GM18508 (cell line): Measurements from ENCODE around the gene GOLT1B.

Experiments used
- ATAC-seq: cut with Tn5 transposase; IDR thresholded peaks from one replicate; pipeline ENCODE4 v1.9.1; 2021; ENCODE audit warnings: moderate number of reproducible peaks; ENCODE audit not compliant: insufficient read depth, unreplicated experiment

The GOLT1B gene

DNA sequence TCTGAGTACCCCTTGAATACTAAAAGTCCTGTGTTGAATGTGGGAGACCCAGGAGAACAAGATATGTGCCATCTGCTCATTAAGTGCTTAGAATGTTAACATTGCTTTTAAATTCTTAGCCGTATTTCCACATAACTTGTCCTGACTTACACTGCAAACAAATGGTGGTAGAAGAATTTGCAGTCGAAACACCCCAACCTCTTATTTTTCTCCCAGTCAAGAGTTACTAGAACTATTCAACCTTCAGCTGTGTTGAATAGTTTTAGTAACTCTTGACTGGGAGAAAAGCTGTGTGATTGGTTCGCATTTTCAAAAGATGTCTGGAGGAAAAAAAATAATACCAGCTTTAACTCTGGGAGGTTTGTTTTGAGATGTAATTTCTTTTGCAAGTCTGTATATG lies 16.9 kb downstream of the GOLT1B start:
- ATAC-seq: no peak

DNA sequence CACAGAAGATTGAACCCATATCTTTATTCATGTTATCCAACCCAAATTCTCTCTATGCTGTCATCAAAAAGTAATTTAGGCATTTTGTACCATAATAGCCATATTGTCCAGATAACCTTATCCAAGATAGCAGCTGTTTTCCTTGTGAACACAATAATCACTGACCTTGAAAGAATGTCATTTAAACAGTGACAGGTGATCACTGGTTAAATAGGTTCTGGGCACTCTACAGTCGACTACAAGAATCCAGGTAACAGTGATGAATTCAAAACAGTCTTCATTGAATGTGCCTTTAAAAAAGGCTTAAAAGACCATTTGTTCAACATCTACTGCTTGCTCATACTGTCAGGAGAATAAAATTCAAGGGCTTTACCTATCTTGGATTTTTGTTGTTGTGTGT lies 20.0 kb downstream of the GOLT1B start:
- ATAC-seq: no peak

DNA sequence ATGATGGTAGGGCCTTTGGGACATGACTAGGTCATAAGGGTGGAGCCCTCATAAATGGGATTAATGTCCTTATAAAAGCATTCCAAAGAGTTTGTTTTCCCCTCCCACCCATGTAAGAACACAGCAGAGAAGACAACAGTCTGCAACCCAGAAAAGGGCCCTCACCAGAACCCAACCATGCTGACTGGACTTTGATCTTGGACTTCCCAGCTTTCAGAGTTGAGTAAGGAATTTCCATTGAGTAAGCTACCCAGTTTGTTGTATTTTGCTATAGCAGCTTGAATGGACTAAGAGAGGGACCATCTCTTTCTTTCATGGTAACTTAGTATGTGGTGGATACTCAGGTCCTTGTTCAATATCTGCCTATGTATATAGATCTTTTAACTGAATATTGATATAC lies 21.6 kb downstream of the GOLT1B start:
- ATAC-seq: no peak

DNA sequence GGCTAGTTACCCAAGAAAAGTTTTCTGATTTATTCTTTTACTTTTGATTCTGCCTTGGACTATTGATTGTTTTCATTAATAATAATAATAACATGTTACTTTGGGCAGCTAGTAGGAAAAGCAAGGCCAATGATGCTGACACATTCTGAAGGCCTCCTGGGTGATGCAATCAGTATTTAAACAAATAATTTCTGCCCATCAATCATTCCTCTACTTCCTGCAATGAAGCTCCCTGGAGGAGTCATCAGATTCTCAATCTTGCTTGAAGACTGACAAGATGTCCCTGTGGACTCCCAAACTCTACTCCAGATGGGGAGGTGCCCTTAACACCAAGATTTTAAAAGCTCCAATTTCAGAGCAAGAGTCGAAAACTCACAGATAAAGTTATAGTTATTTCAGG lies 24.5 kb downstream of the GOLT1B start, which contains the start of gene SPX:
TSS of gene SPX (plus strand) at position 244 of the 400 bp plus-strand sequence. CDS start 177 bp downstream, outside the sequence.
- ATAC-seq: no peak

DNA sequence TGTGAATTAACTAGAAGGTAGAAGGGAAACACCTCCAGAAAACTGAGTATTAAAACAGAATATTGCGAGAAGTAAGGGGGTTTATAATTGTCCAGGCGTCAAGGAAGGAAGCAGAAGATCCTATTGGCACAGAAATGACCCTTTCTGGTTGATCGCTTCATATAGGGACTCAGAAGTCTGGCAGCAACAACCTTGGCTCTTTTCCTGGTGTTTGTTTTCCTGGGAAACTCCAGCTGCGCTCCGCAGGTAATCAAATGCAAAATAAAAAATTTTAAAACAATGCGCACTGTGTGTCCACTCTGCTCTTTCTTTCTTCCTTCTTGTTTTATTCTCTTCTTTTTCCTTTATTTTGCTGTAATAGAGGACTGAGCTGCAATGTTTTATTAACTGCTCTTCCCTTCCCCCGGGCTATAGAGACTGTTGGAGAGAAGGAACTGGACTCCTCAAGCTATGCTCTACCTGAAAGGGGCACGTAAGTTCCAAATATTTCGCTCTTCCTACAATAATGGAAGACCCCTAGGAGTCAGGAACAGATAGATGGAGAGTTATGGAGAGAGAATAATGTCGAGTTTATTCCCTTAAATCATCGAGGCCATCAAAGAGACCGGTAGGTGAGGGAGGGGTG lies 25.2 kb downstream of the GOLT1B start:
- no peak for ATAC-seq

DNA sequence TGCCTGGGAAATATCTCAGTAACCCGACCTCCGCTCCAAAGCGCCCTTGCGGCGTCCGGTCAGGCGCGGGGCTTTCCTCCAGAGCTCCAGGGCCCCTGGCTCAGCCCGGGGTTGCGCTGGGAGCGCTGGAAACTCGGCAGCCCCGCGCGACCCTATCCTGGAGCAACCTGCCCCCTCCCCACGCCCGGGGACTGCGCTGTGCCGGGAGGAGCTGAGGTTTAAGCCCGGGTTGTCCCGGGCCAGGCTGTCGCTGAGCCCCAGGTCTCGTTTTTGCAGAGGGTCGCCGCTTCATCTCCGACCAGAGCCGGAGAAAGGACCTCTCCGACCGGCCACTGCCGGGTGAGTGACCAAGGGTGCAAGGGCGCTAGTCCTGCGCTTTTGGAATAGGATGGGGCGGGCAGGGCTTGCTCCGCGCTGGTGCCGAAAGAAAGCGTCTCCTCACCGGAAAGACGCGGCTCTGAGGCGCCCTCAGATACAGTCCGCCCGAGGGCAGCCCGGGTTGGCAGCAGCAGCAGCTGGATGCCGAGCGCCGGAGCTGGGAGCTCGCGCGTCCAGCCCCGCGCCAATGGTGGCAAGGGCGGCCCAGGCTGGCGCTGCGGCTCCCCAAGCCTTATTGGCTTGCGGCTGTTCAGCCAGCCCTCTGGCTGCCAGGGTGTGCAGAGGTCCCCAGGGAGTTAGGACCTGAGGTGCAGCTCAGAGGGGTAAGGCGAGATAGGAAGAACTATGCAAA lies 26.0 kb downstream of the GOLT1B start:
- peak; percentile 82 for ATAC-seq

DNA sequence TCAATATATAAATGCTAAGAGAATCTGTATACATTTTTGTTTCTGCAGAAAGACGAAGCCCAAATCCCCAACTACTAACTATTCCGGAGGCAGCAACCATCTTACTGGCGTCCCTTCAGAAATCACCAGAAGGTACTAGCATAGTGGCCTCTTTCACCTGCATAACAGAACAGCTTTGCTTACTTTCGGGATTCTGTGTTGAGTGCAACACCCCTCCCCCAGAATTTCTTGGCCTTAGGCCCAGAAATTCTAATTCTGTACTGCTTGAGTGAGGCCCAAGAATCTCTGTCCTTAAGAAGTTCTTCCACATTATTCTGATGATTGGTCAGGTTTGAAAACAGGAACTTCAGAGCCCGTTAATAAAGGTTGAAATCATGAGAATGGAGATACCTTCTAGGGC lies 27.4 kb downstream of the GOLT1B start:
- no peak for ATAC-seq

DNA sequence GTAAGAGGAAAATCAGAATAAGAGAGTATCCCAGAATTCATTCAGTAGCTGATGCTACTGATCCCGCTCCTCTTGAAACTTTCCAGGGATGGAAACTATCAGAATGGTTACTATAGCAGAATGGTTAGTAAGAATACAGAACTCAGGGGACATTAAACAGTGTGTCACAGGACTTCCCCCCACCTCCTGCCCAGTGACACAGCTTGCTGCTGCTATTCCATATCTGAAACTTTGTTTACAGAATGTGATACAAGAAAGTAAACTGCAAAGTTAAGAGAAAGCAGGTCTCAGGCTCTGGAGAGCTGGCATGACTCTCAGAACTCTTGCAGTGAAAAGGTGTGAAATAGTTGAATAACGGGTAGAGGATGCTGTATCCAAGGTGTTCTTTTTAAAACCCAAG lies 27.9 kb downstream of the GOLT1B start:
- ATAC-seq: no peak

DNA sequence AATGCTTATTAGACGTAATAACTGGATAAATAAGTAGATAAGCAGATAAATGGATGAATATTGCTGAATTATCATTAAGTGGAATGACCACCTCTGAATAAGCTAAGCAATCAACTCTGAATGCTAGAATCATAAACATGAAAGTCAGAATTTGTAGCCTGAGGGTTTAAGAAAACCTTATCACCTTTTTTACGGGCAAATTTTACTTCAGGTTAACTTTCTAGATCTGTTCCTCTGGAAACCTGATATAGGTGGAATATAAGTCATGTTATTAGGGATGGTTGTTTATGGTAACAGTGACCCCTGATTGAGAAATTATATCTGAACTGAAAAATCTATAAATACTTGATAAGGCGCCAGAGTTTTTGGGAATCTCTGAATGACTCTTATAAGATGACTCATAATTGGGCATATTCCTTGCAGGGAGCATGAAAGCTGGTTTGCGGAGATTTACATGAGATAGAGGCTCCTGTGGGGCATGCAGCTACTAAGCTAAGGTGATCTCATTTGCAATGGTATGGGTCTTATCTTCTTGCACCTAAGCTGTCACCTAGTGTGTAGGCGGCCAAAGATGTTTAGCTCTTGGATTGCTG lies 36.6 kb downstream of the GOLT1B start:
- no peak for ATAC-seq

DNA sequence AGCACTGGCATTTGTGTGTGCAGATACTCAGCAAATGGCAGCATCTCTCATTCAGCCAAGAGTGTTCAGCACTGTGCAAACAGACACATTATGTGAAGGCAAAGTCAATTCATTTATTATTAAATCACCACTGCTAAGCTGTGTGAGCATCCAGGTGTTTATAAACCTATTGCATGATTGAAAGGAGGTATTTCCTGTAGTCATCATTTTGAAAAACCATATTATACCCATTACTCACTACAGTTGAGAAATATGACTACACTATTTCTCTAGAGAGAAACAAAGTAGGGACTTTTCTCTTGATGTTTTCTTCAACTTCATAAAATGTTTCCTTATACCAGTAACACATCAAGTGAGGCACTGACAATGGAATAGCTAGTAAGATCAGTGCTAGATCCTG lies 38.2 kb downstream of the GOLT1B start:
- no peak for ATAC-seq

DNA sequence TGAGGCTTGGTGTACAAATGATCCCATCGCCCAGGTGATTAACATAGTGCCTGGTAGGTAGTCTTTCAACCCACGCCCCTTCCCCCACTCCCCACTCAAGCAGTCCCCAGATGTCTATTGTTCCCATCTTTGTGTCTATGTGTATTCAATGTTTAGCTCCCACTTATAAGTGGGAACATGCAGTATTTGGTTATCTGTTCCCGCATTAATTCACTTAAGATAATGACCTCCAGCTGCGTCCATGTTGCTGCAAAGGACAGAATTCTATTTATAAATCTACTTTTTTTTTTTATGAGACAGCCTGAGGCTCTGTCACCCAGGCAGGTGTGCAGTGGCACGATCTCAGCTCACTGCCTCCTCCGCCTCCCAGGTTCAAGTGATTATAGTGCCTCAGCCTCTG lies 40.2 kb downstream of the GOLT1B start:
- ATAC-seq: no peak

DNA sequence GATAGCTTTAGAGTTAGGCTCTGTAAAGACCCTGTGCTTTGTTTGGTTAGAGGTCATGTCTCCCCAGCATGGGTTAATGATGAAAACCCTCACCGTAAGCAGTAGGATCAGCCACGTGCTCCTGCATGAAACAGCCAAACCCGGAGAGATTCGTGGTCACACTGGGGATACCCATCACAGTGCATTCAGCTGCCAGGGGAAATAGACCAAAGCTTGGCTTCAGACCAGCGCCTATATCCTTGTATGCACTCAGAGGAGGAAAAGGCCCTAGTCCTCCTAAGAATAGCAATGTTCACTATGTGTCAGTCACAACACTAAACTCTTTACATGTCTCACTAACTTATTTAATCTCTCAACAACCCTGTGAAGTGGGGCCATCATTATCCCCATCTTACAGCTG lies 40.8 kb downstream of the GOLT1B start:
- ATAC-seq: no peak

DNA sequence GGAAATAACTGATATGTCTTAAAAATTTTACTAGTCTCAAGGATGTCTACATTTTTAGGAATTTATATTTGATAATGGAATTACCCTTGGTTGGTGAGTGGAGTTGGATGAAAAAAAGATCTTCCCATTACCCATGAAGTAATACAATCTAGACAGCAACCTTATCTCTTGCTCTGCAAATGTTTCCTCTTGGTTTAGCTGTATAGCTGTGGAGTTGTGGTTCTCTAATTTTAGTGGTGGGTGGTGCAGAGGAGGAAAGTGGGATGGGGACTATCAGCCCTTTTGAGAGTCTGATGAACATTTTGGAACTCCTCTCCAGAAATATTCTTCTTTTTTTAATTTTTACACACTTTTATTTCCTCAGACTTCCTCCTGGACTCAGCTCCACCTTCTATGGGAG lies 41.6 kb downstream of the GOLT1B start:
- ATAC-seq: no peak

DNA sequence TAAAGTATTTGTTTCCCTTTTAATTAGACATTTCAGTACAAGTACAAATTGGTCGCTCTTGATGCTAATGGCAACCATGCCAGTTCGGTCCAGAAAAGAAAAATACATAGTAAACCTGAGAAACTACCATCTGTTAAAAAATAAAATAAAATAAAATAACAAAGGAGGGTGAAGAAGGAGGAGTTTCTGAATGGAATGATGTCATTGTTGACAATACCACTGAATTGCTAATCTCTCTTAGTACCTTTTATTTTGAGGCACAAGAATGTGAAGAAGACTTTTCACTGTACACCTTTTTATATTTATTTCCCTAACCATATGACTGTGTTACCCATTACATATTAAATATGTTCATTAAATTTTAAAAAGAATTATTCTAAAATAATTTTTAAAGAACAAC lies 44.0 kb downstream of the GOLT1B start:
- no peak for ATAC-seq

DNA sequence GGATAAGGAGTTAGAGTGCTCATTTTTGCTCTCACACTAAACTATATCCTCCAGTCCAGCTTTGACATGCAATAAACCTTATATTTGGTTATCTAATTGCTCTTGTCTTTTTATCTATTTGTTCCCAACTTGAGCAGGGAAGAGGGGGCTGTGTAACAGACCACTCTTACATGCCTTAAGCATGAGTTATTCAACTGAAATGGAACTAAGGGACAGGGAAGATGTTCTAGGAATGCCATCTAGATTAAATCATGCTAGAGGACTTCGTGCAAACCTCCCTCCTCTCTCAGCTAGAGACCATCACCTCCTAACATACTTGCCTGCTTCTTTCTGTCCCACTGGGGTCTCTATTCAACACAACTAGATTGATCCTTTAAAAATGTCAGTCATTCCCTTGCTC lies 45.1 kb downstream of the GOLT1B start:
- no peak for ATAC-seq

DNA sequence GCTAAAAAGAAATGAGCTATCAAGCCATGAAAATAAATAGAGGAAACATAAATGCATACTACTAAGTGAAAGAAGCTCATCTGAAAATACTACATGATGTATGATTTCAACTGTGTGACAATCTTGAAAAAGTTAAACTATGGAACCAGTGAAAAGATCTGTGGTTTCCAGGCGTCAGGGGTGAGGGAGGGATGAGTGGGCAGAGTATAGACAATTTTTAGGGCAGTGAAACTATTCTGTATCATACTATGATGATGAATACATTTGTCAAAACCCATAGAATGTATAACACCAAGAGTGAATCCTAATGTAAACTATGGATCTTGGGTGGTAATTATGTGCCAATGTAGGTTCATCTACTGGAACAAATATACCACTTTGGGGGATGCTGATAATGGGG lies 45.8 kb downstream of the GOLT1B start:
- ATAC-seq: no peak

DNA sequence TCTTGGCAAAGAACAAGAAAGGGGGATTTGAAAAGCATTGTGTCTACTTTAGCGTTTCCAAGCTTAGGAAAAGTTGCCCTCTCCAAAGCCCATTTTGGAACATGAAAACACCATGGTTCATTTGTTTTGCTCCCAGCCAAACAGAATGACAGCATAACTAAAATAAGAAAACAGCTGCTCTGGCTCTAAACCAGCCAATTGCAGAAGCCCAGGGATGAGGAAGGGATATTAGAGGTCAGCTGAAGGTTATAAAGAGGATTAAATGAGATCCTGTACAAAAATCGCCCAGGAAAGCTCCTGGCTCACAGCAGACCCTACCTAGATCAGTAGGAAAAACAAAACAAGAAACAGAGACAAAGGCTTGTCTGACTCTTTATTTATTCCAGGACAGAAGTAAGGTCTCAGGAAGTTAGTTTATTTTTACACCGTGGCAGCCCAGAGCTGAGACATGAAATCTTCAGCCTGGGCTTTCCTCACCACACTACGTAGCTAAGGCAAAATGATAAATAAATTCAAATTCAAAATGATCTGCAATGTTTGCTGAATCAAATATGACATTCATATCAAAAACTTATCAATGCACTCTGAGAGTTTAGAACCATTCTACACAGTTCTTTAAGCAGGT lies 50.4 kb downstream of the GOLT1B start:
- no peak for ATAC-seq

DNA sequence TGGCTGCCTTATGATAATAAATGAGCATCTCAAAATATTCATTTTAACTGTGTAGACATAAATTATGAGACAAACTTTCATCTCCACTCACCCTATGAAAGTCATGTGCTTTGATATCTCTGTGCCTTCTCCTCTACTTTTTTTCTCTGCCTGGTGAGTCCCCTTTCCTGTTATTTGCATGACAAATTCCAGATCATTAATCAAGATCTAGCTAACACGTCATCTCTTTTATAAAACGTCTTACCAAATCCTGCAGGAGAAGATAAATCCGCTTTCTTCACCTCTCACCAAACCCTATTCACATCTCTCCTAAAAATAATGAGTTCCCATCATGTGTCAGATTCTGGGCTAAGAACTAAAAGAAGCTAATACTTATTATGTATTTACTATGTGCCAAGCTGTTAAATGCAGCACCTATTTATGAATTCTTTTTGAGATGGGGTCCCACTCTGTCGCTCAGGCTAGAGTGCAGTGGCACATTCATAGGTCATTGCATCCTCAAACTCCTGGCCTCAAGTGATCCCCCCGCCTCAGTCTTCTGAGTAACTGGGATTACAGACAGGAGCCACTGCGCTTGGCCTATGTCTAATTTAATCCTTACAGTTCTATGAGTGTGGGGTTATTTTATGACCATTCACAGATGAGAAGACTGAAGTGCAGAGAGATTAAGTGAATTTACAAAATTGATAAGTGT lies 51.2 kb downstream of the GOLT1B start:
- ATAC-seq: no peak

DNA sequence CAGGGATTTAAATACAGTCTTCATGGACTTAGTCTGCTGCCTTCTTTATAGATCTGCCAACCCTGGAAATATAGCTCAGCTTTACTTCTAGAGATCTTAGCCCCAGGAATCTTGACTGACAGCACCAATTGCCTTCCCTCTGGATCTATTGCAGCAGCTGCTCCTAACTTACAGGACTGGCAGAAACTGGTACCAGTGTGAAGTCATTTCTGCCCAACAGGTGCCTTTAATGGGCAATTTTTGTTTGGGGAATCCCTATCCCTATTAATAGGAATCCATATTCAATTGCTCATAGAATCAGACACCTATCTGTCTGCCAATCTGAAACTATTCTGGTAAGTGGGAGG lies 51.7 kb downstream of the GOLT1B start:
- no peak for ATAC-seq

DNA sequence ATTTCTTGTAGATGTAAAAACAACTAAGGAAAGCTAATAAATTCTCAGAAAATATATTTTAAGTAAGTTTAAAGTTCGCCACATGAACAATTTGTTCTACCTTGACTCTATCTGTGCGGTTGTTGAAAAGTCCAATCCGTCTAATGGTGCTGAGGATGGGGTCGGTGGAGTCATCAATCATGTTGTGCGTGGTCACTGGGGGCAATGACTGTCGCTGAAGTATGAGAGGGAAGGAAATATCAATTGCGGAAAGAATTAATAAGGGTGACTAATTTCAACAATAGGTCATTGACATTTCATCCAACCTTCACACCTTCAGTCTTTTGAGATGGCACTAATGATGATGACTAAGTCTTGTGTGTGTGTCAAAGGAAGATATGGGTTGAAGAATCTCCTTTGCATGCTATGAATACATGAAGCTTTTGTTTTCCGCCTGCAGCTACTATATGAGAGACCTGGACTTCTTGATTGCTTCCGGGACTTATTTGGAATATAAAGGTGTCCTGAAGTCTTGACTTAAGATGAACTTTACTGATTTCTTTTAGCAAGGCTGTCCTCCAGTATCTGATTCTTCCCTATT lies 56.6 kb downstream of the GOLT1B start:
- no peak for ATAC-seq
